Measurements from ENCODE around the gene TAS1R3. TPM values are rescaled to one million over a fixed set of nuclear protein-coding genes. Genes with fewer than 3 reads are reported as not detected.
A peak's percentile ranks its signal among the peaks of the same experiment; 100 is the strongest.

TAS1R3 gene
- total RNA-seq, 2 donors from 2014 or later, result 0.09 to 0.35 TPM

- H3K9me3 Mint-ChIP-seq, result no peaks in the 10 kb centered on the region
- peaks cover 2% of the 10 kb centered on the region for H3K4me1 Mint-ChIP-seq
- no peaks in the 10 kb centered on the region for H3K27me3 ChIP-seq (ENCODE audit: control insufficient read depth, insufficient read depth, low read length, poor library complexity, severe bottlenecking)
- peaks cover 5% of the 10 kb centered on the region for H3K4me1 ChIP-seq (ENCODE audit: control insufficient read depth, insufficient read depth, low read length)
- H3K9ac ChIP-seq (ENCODE audit: extremely low read depth, low read length, poor library complexity, severe bottlenecking), result no peak overlapping the region
- H3K4me3 ChIP-seq (ENCODE audit: low read length), result no peak overlapping the region
- peaks cover 6% of the 10 kb centered on the region for H3K36me3 ChIP-seq (ENCODE audit: control insufficient read depth, insufficient read depth, low read length)
- H3K27ac ChIP-seq (ENCODE audit: low read depth, low read length), result no peak overlapping the region
- H3K27me3 Mint-ChIP-seq (ENCODE audit: insufficient read depth), result no peaks in the 10 kb centered on the region
- H3K27ac Mint-ChIP-seq, result no peak overlapping the region
- DNase-seq, result no peak
- peaks cover 5% of the 10 kb centered on the region for H3K36me3 Mint-ChIP-seq (ENCODE audit: low read depth)
- H3K4me3 Mint-ChIP-seq, result no peak overlapping the region
- H3K9me3 ChIP-seq (ENCODE audit: control insufficient read depth, low read length), result no peaks in the 10 kb centered on the region
- no peak for TF ChIP-seq CTCF (conservative IDR thresholded peaks at IDR 0.05)
- WGBS, 2 experiments (ENCODE audit: insufficient coverage in 1 of 2, insufficient read length in 1 of 2), result 96 to 98% methylated on average over 11 to 12 of the region's 12 CpGs
Observed at GRCh38 chr1:1345860-1346500, 14.9 kb downstream of the TAS1R3 start.

- Mint-ChIP-seq H3K9me3 (no peaks in the 10 kb centered on the region), H3K36me3 (ENCODE audit: low read depth) (peaks cover under 1% of the 10 kb centered on the region), H3K27ac (no peak overlapping the region), H3K27me3 (ENCODE audit: insufficient read depth) (no peaks in the 10 kb centered on the region), H3K4me1 (peaks cover 2% of the 10 kb centered on the region), H3K4me3 (peak overlapping the region; percentile 67)
- H3K27me3 ChIP-seq (ENCODE audit: control insufficient read depth, insufficient read depth, low read length, poor library complexity, severe bottlenecking), result no peaks in the 10 kb centered on the region
- H3K27ac ChIP-seq (ENCODE audit: low read depth, low read length), result no peak overlapping the region
- no peak for DNase-seq
- H3K4me1 ChIP-seq (ENCODE audit: control insufficient read depth, insufficient read depth, low read length), result peaks cover 5% of the 10 kb centered on the region
- no peak overlapping the region for H3K4me3 ChIP-seq (ENCODE audit: low read length)
- WGBS, 2 experiments (ENCODE audit: insufficient coverage in 1 of 2, insufficient read length in 1 of 2), result 92 to 98% methylated on average over 8 to 10 of the region's 10 CpGs
- no peak for TF ChIP-seq CTCF (conservative IDR thresholded peaks at IDR 0.05)
- H3K9me3 ChIP-seq (ENCODE audit: control insufficient read depth, low read length), result no peaks in the 10 kb centered on the region
- peaks cover 1% of the 10 kb centered on the region for H3K36me3 ChIP-seq (ENCODE audit: control insufficient read depth, insufficient read depth, low read length)
- no peak overlapping the region for H3K9ac ChIP-seq (ENCODE audit: extremely low read depth, low read length, poor library complexity, severe bottlenecking)
Observed at GRCh38 chr1:1346501-1346890, 15.4 kb downstream of the TAS1R3 start.

GRCh38 chr1:1347026-1347595 lies 16.0 kb downstream of the TAS1R3 start:
- Mint-ChIP-seq H3K4me3 (peak overlapping the region; percentile 67), H3K27me3 (ENCODE audit: insufficient read depth) (no peaks in the 10 kb centered on the region), H3K4me1 (peaks cover 3% of the 10 kb centered on the region), H3K27ac (no peak overlapping the region), H3K9me3 (no peaks in the 10 kb centered on the region), H3K36me3 (ENCODE audit: low read depth) (no peaks in the 10 kb centered on the region)
- Histone ChIP-seq H3K9ac (ENCODE audit: extremely low read depth, low read length, poor library complexity, severe bottlenecking) (no peak overlapping the region), H3K36me3 (ENCODE audit: control insufficient read depth, insufficient read depth, low read length) (no peaks in the 10 kb centered on the region), H3K9me3 (ENCODE audit: control insufficient read depth, low read length) (no peaks in the 10 kb centered on the region), H3K4me1 (ENCODE audit: control insufficient read depth, insufficient read depth, low read length) (peaks cover 5% of the 10 kb centered on the region), H3K27ac (ENCODE audit: low read depth, low read length) (no peak overlapping the region), H3K4me3 (ENCODE audit: low read length) (peak overlapping the region; percentile 90), H3K27me3 (ENCODE audit: control insufficient read depth, insufficient read depth, low read length, poor library complexity, severe bottlenecking) (no peaks in the 10 kb centered on the region)
- WGBS, 2 experiments (ENCODE audit: insufficient coverage in 1 of 2, insufficient read length in 1 of 2), result 93 to 100% methylated on average over 6 to 10 of the region's 10 CpGs
- no peak for DNase-seq
- no peak for TF ChIP-seq CTCF (conservative IDR thresholded peaks at IDR 0.05)
